HG02885 (cell line): ENCODE data around the gene FITM1.

ENCODE experiments used
- ATAC-seq: cut with Tn5 transposase; IDR thresholded peaks from one replicate; pipeline ENCODE4 v1.9.1; 2021; ENCODE audit warnings: mild to moderate bottlenecking; ENCODE audit not compliant: unreplicated experiment, poor library complexity

The FITM1 gene

DNA sequence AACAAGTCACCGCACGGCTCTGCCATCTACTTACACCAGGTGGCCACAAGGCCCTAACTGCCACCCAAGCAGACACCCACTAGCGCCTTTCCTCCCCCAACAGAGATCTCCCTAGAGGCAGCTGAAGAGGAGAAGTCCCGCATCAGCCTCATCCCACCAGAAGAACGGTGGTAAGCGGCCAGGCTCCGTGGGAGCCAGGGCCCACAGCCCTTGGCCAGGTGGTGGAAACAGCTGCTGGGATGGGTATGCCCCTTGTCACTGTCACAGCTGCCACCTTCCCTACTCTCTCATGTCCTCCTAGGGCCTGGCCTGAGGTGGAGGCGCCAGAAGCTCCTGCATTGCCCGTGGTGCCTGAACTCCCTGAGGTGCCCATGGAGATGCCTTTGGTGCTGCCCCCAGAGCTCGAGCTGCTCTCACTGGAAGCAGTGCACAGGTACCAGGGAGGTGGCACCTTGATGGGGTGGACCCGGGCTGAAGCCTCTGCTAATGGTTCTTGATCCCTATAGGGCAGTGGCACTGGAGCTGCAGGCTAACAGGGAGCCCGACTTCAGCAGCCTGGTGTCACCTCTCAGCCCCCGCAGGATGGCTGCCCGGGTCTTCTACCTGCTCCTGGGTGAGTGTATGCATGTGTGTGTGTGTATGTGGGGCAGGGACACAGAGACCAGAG lies 49.0 kb downstream of the FITM1 start:
- ATAC-seq = no peak

DNA sequence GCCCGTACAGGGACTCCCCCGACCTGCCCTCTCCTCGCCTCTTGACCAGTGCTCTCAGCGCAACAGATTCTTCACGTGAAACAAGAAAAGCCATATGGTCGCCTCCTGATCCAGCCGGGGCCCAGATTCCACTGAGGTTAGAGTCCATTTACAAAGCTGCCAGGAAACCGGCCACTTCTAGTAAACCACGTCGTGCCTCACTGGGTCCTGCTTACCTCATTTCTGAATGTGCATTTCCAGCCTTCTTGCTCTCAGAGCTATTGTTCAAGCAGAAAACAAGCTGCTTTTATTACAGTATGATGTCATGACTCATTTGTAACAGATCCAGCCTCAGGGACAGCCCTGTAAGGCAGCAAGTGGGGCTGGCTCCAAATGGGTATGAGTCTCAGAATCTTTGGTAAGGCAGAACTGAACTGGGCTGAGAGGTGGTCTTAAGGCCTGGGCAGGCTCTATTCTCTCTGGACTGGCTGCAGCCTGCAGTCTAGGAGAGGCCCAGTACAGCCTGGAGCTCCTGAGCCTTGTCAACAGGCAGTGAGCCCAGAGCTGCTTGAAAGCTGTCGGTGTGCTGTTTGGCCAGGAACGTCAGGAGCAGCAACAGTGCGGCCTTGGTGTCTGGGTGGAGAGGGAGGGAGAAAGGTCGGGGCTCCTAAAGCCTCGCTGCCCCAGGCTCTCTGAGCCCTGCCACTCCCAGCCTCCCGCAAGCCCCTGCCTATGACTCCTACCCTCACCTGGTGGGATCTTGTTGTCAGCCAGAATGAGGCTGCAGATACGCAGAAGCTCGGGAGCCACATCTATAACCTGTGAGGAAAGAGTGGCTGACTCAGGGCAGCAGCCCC lies 49.7 kb downstream of the FITM1 start:
- ATAC-seq = no peak

DNA sequence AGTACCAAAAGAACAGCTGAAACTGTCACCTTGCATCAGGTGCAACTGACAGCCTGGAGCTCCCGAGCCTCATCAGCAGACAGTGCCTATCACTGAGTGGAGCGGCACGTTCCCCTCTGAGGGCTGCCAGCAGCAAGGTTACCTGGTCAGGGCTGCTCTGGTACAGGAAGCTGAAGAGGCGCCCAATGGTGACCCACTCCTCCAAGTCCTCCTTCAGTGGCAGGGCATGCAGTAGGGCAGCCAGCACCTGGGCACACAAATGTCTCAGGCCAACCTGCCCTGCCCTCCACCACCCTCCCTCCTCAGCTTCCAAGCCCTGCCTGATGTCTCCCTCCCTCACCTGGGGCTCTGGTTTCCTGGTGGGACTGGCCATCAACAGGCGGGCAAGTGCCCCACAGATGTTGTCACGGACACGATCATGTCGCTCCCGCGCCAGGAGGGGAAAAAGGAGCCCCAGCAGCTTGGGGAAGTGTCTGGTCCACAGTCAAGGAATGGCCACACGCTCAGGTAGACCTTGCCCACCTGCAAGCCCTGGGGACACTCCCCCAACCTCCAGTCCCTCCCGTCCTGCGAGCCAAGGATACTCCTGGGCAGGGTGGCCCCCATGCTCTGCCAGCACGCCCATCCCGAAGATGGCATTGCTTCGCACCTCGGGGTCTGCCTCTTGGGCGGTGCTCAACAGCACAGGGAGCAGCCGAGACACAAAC lies 51.1 kb downstream of the FITM1 start:
- ATAC-seq = no peak
